Measurements from ENCODE around the gene MTCH2. TPM values are rescaled to one million over a fixed set of nuclear protein-coding genes. Genes with fewer than 3 reads are reported as not detected.
A peak's percentile ranks its signal among the peaks of the same experiment; 100 is the strongest.
"Not testable (repeated sequence)": the region's sequence is repeated elsewhere in the genome, so short reads cannot be mapped to it uniquely, and the experiment has no call there.

The MTCH2 gene
- 10 to 100 TPM; 48.4 to 56.8 TPM for total RNA-seq

GRCh38 chr11:47642099-47642855 lies at the start of gene MTCH2:
Gene MTCH2 (minus strand): TSS chr11:47642559. CDS start chr11:47642465, 94 bp downstream.
- no peaks in the 10 kb centered on the region for H3K9me3 ChIP-seq
- no peaks in the 10 kb centered on the region for H3K36me3 ChIP-seq
- TF ChIP-seq POLR2AphosphoS5 (IDR thresholded peaks at IDR 0.05) (peak; percentile 96), CTCF (IDR thresholded peaks at IDR 0.05) (peak; percentile 50 to 77 (median 54)), POLR2A (IDR thresholded peaks at IDR 0.05) (peak; percentile 68)
- peak; percentile 94 for DNase-seq (ENCODE audit: low spot score)
- 1% methylated on average over 59 of the region's 78 CpGs for WGBS
- H3K4me3 ChIP-seq, result peak within 1 kb of the TSS; percentile 62 to 66
- H3K27ac ChIP-seq, result peak within 1 kb of the TSS; percentile 87 to 91
- H3K27me3 ChIP-seq (replicated peaks; ENCODE audit: insufficient read depth), result no peaks in the 10 kb centered on the region
- peaks cover 10% of the 10 kb centered on the region for H3K4me1 ChIP-seq (replicated peaks)
- intact Hi-C loops (cut with DNase I), result loop anchor here (2.0 kb wide), 2 partner anchors 73 to 207 kb away; partner anchors contain the start of genes AGBL2 and NUP160

DNA sequence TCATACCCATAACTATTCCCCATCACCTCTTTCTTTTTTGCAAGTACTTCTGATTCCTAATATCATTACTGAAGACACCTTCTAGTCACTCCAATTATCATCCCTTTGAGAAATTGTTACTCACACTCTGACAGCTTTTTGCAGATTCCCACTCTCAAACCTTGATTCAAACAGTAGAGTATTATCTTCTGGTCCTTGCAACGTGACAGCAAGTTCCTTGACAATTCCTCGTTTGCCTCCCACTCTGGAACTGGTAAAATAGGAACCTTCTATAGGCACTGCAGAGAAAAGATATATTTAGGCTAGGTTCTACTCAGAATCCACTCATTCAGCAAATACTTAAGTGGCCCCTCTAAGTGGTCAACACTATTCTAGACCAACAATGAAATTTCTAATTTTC lies 49.6 kb upstream of the MTCH2 start:
- Histone ChIP-seq H3K4me3 (no peak overlapping the region), H3K4me1 (replicated peaks) (no peaks in the 10 kb centered on the region), H3K9me3 (no peaks in the 10 kb centered on the region), H3K27me3 (replicated peaks; ENCODE audit: insufficient read depth) (no peaks in the 10 kb centered on the region), H3K27ac (no peak overlapping the region), H3K36me3 (no peaks in the 10 kb centered on the region)
- no peak for DNase-seq (ENCODE audit: low spot score)
- TF ChIP-seq CTCF (IDR thresholded peaks at IDR 0.05) (no peak), POLR2A (IDR thresholded peaks at IDR 0.05) (no peak)
- intact Hi-C loops (cut with DNase I), result no loop called here
- 51% methylated on average over 2 of the region's 2 CpGs for WGBS

DNA sequence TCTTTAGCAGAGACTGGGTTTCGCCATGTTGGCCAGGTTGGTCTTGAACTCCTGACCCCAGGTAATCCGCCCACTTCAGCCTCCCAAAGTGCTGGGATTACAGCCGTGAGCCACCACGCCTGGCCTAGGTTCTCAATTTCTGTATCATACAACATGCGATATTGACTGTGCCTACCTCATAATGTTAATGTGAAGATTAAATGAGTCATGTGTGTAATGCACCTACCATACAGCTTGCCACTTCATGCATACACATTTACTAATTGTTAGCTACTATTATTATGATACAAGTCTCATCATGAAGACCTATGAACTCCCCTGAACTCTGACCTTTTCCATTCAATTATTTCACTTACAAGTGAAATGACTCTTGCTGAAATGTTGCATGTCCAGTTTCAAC lies 47.1 kb upstream of the MTCH2 start:
- Histone ChIP-seq H3K4me1 (replicated peaks) (no peaks in the 10 kb centered on the region), H3K4me3 (no peak overlapping the region), H3K9me3 (no peaks in the 10 kb centered on the region), H3K27me3 (replicated peaks; ENCODE audit: insufficient read depth) (no peaks in the 10 kb centered on the region), H3K27ac (no peak overlapping the region), H3K36me3 (no peaks in the 10 kb centered on the region)
- no peak for DNase-seq (ENCODE audit: low spot score)
- no peak for TF ChIP-seq POLR2A (IDR thresholded peaks at IDR 0.05)
- TF ChIP-seq CTCF (IDR thresholded peaks at IDR 0.05), result no peak
- TF ChIP-seq POLR2AphosphoS5 (IDR thresholded peaks at IDR 0.05), result no peak
- 95% methylated on average over 5 of the region's 5 CpGs for WGBS
- intact Hi-C loops (cut with DNase I), result no loop called here

DNA sequence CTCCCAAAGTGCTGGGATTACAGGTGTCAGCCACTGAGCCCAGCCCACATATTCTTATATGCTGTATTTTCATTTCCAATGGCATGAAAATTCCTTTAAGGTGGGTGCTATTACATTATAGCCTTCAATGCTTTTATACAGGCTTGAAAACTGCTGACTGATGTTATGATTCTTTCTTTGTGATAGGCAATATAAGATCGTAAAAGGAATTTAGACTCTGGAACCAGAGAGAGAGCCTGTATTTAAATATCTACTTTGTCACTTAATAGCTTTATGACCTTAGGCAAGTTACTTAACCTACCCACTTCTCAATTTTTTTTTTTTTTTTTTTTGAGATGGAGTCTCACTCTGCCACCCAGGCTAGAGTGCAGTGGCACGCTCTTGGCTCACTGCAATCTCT lies 46.6 kb upstream of the MTCH2 start:
- Histone ChIP-seq H3K4me3 (no peak overlapping the region), H3K9me3 (no peaks in the 10 kb centered on the region), H3K4me1 (replicated peaks) (no peaks in the 10 kb centered on the region), H3K27ac (no peak overlapping the region), H3K36me3 (no peaks in the 10 kb centered on the region), H3K27me3 (replicated peaks; ENCODE audit: insufficient read depth) (no peaks in the 10 kb centered on the region)
- TF ChIP-seq CTCF (IDR thresholded peaks at IDR 0.05) (no peak), POLR2AphosphoS5 (IDR thresholded peaks at IDR 0.05) (no peak), POLR2A (IDR thresholded peaks at IDR 0.05) (no peak)
- intact Hi-C loops (cut with DNase I), result no loop called here
- 90% methylated on average over 2 of the region's 2 CpGs for WGBS
- no peak for DNase-seq (ENCODE audit: low spot score)

DNA sequence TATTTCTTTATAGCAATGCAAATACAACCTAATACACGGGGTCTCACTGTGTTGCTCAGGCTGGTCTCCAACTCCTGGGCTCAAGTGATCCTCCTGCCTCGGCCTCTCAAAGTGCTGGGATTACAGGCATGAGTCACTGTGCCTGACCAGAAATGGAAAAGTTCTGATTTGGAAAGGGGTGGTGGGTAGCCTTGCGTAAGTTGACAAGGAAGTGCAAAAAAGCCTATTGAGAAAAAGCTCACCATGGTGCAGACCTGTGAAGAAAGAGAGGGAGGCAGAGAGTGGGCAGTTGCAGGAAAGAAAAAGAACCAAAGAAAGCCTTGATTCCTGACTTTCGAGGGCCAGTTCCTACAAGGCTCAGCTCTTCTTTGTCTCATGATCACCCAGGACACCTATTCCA lies 45.8 kb upstream of the MTCH2 start:
- H3K4me1 ChIP-seq (replicated peaks), result no peaks in the 10 kb centered on the region
- 94% methylated on average over 4 of the region's 4 CpGs for WGBS
- H3K9me3 ChIP-seq, result no peaks in the 10 kb centered on the region
- no peaks in the 10 kb centered on the region for H3K27me3 ChIP-seq (replicated peaks; ENCODE audit: insufficient read depth)
- intact Hi-C loops (cut with DNase I), result no loop called here
- H3K27ac ChIP-seq, result no peak overlapping the region
- no peaks in the 10 kb centered on the region for H3K36me3 ChIP-seq
- no peak for TF ChIP-seq POLR2A (IDR thresholded peaks at IDR 0.05)
- TF ChIP-seq POLR2AphosphoS5 (IDR thresholded peaks at IDR 0.05), result no peak
- no peak for TF ChIP-seq CTCF (IDR thresholded peaks at IDR 0.05)
- DNase-seq (ENCODE audit: low spot score), result no peak
- no peak overlapping the region for H3K4me3 ChIP-seq

GRCh38 chr11:47686704-47687103 lies 44.3 kb upstream of the MTCH2 start:
- H3K27ac ChIP-seq; intact Hi-C loops (cut with DNase I): not testable (repeated sequence)
- 96% methylated on average over 3 of the region's 3 CpGs for WGBS

More at GRCh38 chr11:47686704-47687103, 44.3 kb upstream of the MTCH2 start:
- not testable (repeated sequence) for H3K9me3 ChIP-seq; H3K4me3 ChIP-seq; H3K36me3 ChIP-seq; H3K4me1 ChIP-seq (replicated peaks); DNase-seq (ENCODE audit: low spot score); H3K27me3 ChIP-seq (replicated peaks; ENCODE audit: insufficient read depth)
